Adrenal gland (tissue), 12 donors: Measurements from ENCODE around the gene PEX11B. TPM values are rescaled to one million over a fixed set of nuclear protein-coding genes. Genes with fewer than 3 reads are reported as not detected.

ENCODE experiments used
- DNase-seq, 7 donors: peaks; one replicate each; pipeline ENCODE4 v3.0.0-alpha.2; 2019 to 2020
- H3K27ac ChIP-seq, 5 donors: fragments of 200-600 bp; sonication (generic) in 4 of 5; 1 replicate in 3 of 5; 2 replicates in 2 of 5; pipeline versions ENCODE4 v1.5.1 to v1.8.0; 2016 to 2020; ENCODE audit warnings: mild to moderate bottlenecking in 1 of 5
- H3K27me3 ChIP-seq: fragments of 200-600 bp; 2 replicates; pipeline ENCODE4 v1.8.0; 2021
- H3K36me3 ChIP-seq, 2 donors: fragments of 200-600 bp; replicated peaks in 1 of 2; 1 replicate in 1 of 2; 2 replicates in 1 of 2; pipeline versions ENCODE4 v1.5.1 to v1.8.0; 2018 to 2022
- H3K4me1 ChIP-seq, 2 donors: fragments of 200-600 bp; replicated peaks in 1 of 2; 1 replicate in 1 of 2; 2 replicates in 1 of 2; pipeline versions ENCODE4 v1.5.1 to v1.8.0; 2018 to 2021
- H3K4me3 ChIP-seq, 4 donors: fragments of 200-600 bp; sonication (generic) in 3 of 4; one replicate each; pipeline ENCODE4 v1.5.1; 2016 to 2018
- H3K9me3 ChIP-seq, 3 donors: fragments of 200-600 bp; sonication (generic) in 1 of 3; replicated peaks in 1 of 3; 1 replicate in 2 of 3; 2 replicates in 1 of 3; pipeline versions ENCODE4 v1.5.1 to v1.8.0; 2016 to 2021
- POLR2A ChIP-seq, 2 donors: fragments of 450-650 bp; IDR thresholded peaks; one replicate each; pipeline ENCODE4 v1.6.1; 2017; ENCODE audit warnings: antibody characterized with exemption in 2 of 2, mild to moderate bottlenecking in 2 of 2, moderate library complexity in 1 of 2
- WGBS, 4 donors: extraction: QIAGEN DNeasy Blood & Tissue Kit in 2 of 4; methylation state at CpG; one replicate each; pipeline versions ENCODE4 v1.1.5 to v1.1.7; 2013 to 2017; 5-methylcytosine and 5-hydroxymethylcytosine counted together
- intact Hi-C, 2 donors: fragments of 100-400 bp; cut with DNase I; formaldehyde crosslinking; loops; one replicate each; pipeline versions ENCODE4 v1.14.1 to v1.15.0; 2022 to 2023
- polyA plus RNA-seq, 3 donors: library from polyadenylated mRNA; stranded (reverse); fragments of 200-250 nt in 2 of 3; fragments of 350-450 nt in 1 of 3; fragmentation: Illumina TruSeq in 1 of 3; extraction: RNeasy Lipid Tissue Mini Kit (QIAGEN cat#74804) in 1 of 3; gene quantifications; one replicate each; pipeline ENCODE4 v1.2.3, GENCODE V29; 2013 to 2014
- total RNA-seq, 9 donors: library from RNA; depleted of rRNA in 4 of 9; stranded (reverse); fragments of >200 nt in 4 of 9; fragments of 120-200 nt in 1 of 9; fragmentation: NEBNext Ultra II Directional in 1 of 9; extraction: Animal tissue kit (Norgen Biotek cat#: 25700) in 1 of 9; gene quantifications; one replicate each; pipeline versions ENCODE4 v1.1.0 to v1.2.4, GENCODE V29; 2013 to 2023
- TF ChIP-seq, protein P1 (sequence below), 6 experiments: fragments of 450-650 bp in 4 of 6; fragments of 200-600 bp in 2 of 6; sonication (generic) in 1 of 6; IDR thresholded peaks; 1 replicate in 5 of 6; 2 replicates in 1 of 6; pipeline versions ENCODE4 v1.5.1 to v1.8.0; 2016 to 2021; ENCODE audit warnings: antibody characterized with exemption in 6 of 6, mild to moderate bottlenecking in 2 of 6, moderate library complexity in 1 of 6
- donor health status: healthy with polysubstance abuse.
- donor health status: Bipolar disorder and iron deficiency.
- donor health status: DM: yes; HTN: yes; CAD: no.
- donor health status: DM: no; HTN: no; CAD: no.
- donor health status: DM: no; HTN: no; CAD: no.
- donor health status: DM: yes; HTN: yes; CAD: no.

The PEX11B gene
- total and polyA plus RNA-seq, 12 donors, result 21.2 to 52.9 (median 32.4) TPM

DNA sequence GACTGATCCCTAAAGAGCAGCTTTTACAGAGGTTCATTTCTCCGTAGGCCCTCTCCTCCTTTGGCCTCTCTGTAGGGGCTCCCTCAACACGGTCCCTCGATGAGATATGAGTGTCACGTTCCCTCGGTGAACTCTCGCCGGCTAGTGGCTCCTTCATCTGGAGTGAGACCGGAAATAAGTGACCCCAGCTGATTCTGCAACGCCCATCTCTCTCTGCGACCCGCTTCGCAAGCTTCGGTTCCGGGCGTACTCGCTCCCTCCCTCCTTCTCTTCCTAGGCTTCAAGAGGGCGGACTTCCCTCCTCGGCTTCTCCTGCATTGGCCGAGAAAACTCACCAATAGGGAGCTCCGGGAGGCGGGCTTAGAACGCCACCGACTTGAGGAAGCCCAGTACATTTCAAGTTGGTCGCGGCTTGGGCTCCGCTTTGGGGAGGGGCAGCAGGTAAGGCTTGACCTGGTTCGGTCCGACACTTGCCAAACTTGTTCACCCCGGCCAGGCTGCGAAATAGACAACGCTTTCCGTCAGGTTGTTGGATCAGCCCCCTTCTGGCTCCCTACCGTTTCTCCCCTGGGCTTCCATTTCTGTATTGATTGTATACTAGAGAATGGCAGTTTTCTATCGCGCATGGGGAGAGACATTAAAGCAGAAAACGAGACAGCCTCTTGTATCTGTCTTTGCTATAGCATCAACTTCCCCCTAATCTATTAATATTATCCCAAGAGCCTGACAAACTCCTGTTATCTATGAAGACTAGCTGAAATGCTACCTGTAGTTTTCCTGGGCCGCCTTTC lies 46.0 kb upstream of the PEX11B start, which contains the start of the genes ANKRD34A and POLR3GL:
Gene ANKRD34A, minus strand, starts transcription at position 248 of the 791 bp plus-strand sequence. CDS start 2,816 bp downstream, outside the sequence.
Gene POLR3GL, plus strand, starts transcription at position 363 of the 791 bp plus-strand sequence. CDS start 10,176 bp downstream, outside the sequence.
- Histone ChIP-seq H3K27ac (peak within 1 kb of the TSS; percentile 80 to 91 (median 85)), H3K4me3 (peak within 1 kb of the TSS; percentile 26 to 78 (median 53)), H3K9me3 (no peaks in the 10 kb centered on the region), H3K36me3 (no peaks in the 10 kb centered on the region), H3K27me3 (no peaks in the 10 kb centered on the region), H3K4me1 (peaks cover 26 to 48% of the 10 kb centered on the region in 2 donors)
- DNase-seq, result peak; percentile 95 to 99 (median 98)
- intact Hi-C loops, result loop anchor here in 1 of 2 donors (5.0 to 10.0 kb wide), 2 partner anchors 47 to 70 kb away; partner anchors contain the start of gene PEX11B
- WGBS, 4 donors, result 0 to 1% (median 1%) methylated on average over 28 to 37 of the region's 37 CpGs
- TF ChIP-seq, protein P1, sequence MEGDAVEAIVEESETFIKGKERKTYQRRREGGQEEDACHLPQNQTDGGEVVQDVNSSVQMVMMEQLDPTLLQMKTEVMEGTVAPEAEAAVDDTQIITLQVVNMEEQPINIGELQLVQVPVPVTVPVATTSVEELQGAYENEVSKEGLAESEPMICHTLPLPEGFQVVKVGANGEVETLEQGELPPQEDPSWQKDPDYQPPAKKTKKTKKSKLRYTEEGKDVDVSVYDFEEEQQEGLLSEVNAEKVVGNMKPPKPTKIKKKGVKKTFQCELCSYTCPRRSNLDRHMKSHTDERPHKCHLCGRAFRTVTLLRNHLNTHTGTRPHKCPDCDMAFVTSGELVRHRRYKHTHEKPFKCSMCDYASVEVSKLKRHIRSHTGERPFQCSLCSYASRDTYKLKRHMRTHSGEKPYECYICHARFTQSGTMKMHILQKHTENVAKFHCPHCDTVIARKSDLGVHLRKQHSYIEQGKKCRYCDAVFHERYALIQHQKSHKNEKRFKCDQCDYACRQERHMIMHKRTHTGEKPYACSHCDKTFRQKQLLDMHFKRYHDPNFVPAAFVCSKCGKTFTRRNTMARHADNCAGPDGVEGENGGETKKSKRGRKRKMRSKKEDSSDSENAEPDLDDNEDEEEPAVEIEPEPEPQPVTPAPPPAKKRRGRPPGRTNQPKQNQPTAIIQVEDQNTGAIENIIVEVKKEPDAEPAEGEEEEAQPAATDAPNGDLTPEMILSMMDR (IDR thresholded peaks at IDR 0.05), result no peak
- peak in 1 of 2 donors; percentile 98 for TF ChIP-seq POLR2A (IDR thresholded peaks at IDR 0.05)

DNA sequence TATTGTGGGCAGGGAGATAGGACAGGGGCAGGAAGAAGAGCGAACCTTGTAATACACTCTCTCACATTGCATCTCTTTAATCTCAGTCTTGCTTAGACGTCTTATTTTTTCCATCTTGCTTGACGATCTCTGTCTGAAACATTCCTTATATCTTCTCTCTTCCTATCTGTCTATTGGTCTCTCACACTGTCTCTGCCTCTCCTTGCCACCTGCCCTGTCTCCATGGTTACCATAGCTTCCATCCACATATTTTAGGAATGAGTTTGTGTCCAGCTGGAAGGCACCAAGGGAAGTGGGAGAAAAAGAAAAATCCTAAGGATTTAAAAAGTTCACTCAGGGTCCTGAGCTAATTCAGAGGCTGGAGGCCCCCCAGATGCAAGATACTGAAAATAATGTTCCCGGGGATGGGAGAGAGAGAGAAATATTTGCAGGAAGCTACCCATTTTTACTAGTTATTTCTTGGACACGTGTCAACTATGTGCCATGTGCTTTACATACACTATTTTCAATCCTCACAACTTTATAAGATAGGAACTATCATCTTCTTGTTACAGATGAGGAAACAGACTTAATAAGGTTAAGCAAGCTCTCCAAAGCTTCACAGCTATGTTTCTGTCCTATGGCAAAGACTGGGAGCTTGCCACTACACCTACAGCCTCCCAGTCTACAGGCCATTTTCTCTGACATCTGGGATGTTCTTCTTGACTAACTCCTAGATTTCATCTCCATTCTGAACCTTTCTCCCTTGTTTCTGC lies 44.9 kb upstream of the PEX11B start:
- no peak for TF ChIP-seq POLR2A (IDR thresholded peaks at IDR 0.05)
- TF ChIP-seq, protein P1 (IDR thresholded peaks at IDR 0.05), result no peak
- intact Hi-C loops, result loop anchor here in 1 of 2 donors (10.0 kb wide), 1 partner anchor 71 kb away; no protein-coding TSS in a partner anchor
- no peak for DNase-seq
- peak overlapping the region; percentile 80 to 91 (median 85) for H3K27ac ChIP-seq
- peak overlapping the region in 1 of 4 donors; percentile 66 for H3K4me3 ChIP-seq
- 45 to 58% (median 54%) methylated on average over 5 of the region's 5 CpGs for WGBS, 4 donors
- H3K4me1 ChIP-seq, result peaks cover 26 to 51% of the 10 kb centered on the region in 2 donors
- no peaks in the 10 kb centered on the region for H3K9me3 ChIP-seq
- no peaks in the 10 kb centered on the region for H3K36me3 ChIP-seq
- H3K27me3 ChIP-seq, result no peaks in the 10 kb centered on the region

GRCh38 chr1:145962157-145963102 lies 43.9 kb upstream of the PEX11B start:
- DNase-seq, result peak in 3 of 7 donors; percentile 16 to 61 (median 48)
- Histone ChIP-seq H3K4me1 (peaks cover 30 to 55% of the 10 kb centered on the region in 2 donors), H3K27ac (peak overlapping the region in 3 of 5 donors; percentile 17 to 91 (median 67))

More at GRCh38 chr1:145962157-145963102, 43.9 kb upstream of the PEX11B start:
- WGBS, 4 donors, result 5 to 12% (median 7%) methylated on average over 15 to 33 of the region's 36 CpGs
- intact Hi-C loops, result loop anchor here in 1 of 2 donors (10.0 kb wide), 1 partner anchor 72 kb away; no protein-coding TSS in a partner anchor
- H3K27me3 ChIP-seq, result no peaks in the 10 kb centered on the region
- no peaks in the 10 kb centered on the region for H3K36me3 ChIP-seq
- peak overlapping the region in 2 of 4 donors; percentile 14 to 51 for H3K4me3 ChIP-seq
- TF ChIP-seq POLR2A (IDR thresholded peaks at IDR 0.05), result no peak
- TF ChIP-seq, protein P1 (IDR thresholded peaks at IDR 0.05), result no peak
- H3K9me3 ChIP-seq, result no peaks in the 10 kb centered on the region
